ENCODE results near the gene CREBBP. TPM values are rescaled to one million over a fixed set of nuclear protein-coding genes. Genes with fewer than 3 reads are reported as not detected.

CREBBP gene
- polyA plus RNA-seq, 1 donor (not counting 4 experiments of a cell fraction or from before 2014, with no cell fraction given) = 5.0 TPM

GRCh38 chr16:3754772-3755171 lies 125.7 kb downstream of the CREBBP start:
- Histone ChIP-seq H3K27ac (ENCODE audit: control insufficient read depth, insufficient read depth, low read length) (no peak overlapping the region), H3K9ac (ENCODE audit: control insufficient read depth, extremely low read depth, insufficient read depth, low read length) (no peak overlapping the region), H3K9me1 (ENCODE audit: control insufficient read depth, extremely low read depth, insufficient read depth, low read length) (no peaks in the 10 kb centered on the region), H3K4me2 (ENCODE audit: control insufficient read depth, extremely low read depth, insufficient read depth, low read depth, low read length) (no peak overlapping the region), H3K4me1 (ENCODE audit: control insufficient read depth, extremely low read depth, insufficient read depth, low read length) (no peaks in the 10 kb centered on the region), H3K27me3 (ENCODE audit: control insufficient read depth, extremely low read depth, insufficient read depth, low read length) (no peaks in the 10 kb centered on the region), H3K79me2 (ENCODE audit: control insufficient read depth, insufficient read depth, low read length) (no peaks in the 10 kb centered on the region), H2AFZ (ENCODE audit: control insufficient read depth, low read length) (no peak overlapping the region), H3K36me3 (ENCODE audit: control insufficient read depth in 2 of 2, extremely low read depth in 1 of 2, insufficient read depth in 2 of 2, low read length in 2 of 2) (peaks cover 18 to 28% of the 10 kb centered on the region in 2 experiments), H3K4me3 (ENCODE audit: control insufficient read depth in 2 of 3, extremely low read depth in 1 of 3, insufficient read depth in 2 of 3, low read depth in 1 of 3, low read length in 3 of 3) (no peak overlapping the region), H3K9me3 (ENCODE audit: control insufficient read depth, low read depth, low read length) (no peaks in the 10 kb centered on the region), H4K20me1 (ENCODE audit: control insufficient read depth, extremely low read depth, insufficient read depth, low read length) (no peaks in the 10 kb centered on the region)
- dilution Hi-C loops (cut with MboI; ENCODE audit: extremely low pct_ligation_motif_present, low sequenced_read_pairs) = no loop called here
- DNase-seq (ENCODE audit: low read depth, low spot score) = no peak
- no peak for FAIRE-seq
- TF ChIP-seq CTCF (optimal IDR thresholded peaks at IDR 0.05 in 1 of 3, IDR thresholded peaks at IDR 0.05 in 1 of 3, conservative IDR thresholded peaks at IDR 0.05 in 1 of 3; ENCODE audit: extremely low read depth in 1 of 3, insufficient read depth in 2 of 3, low read length in 3 of 3) (no peak), EZH2 (IDR thresholded peaks at IDR 0.05; ENCODE audit: low read length) (no peak)

- H3K4me1 ChIP-seq (ENCODE audit: control insufficient read depth, extremely low read depth, insufficient read depth, low read length) = no peaks in the 10 kb centered on the region
- no peak for DNase-seq (ENCODE audit: low read depth, low spot score)
- no peaks in the 10 kb centered on the region for H3K79me2 ChIP-seq (ENCODE audit: control insufficient read depth, insufficient read depth, low read length)
- no peak overlapping the region for H3K9ac ChIP-seq (ENCODE audit: control insufficient read depth, extremely low read depth, insufficient read depth, low read length)
- H3K27me3 ChIP-seq (ENCODE audit: control insufficient read depth, extremely low read depth, insufficient read depth, low read length) = no peaks in the 10 kb centered on the region
- H2AFZ ChIP-seq (ENCODE audit: control insufficient read depth, low read length) = no peak overlapping the region
- H3K4me3 ChIP-seq (ENCODE audit: control insufficient read depth in 2 of 3, extremely low read depth in 1 of 3, insufficient read depth in 2 of 3, low read depth in 1 of 3, low read length in 3 of 3) = no peak overlapping the region
- H4K20me1 ChIP-seq (ENCODE audit: control insufficient read depth, extremely low read depth, insufficient read depth, low read length) = no peaks in the 10 kb centered on the region
- no peak for FAIRE-seq
- dilution Hi-C loops (cut with MboI; ENCODE audit: extremely low pct_ligation_motif_present, low sequenced_read_pairs) = no loop called here
- H3K4me2 ChIP-seq (ENCODE audit: control insufficient read depth, extremely low read depth, insufficient read depth, low read depth, low read length) = no peak overlapping the region
- no peaks in the 10 kb centered on the region for H3K9me3 ChIP-seq (ENCODE audit: control insufficient read depth, low read depth, low read length)
- no peak overlapping the region for H3K27ac ChIP-seq (ENCODE audit: control insufficient read depth, insufficient read depth, low read length)
- TF ChIP-seq EZH2 (IDR thresholded peaks at IDR 0.05; ENCODE audit: low read length) (no peak), CTCF (optimal IDR thresholded peaks at IDR 0.05 in 1 of 3, IDR thresholded peaks at IDR 0.05 in 1 of 3, conservative IDR thresholded peaks at IDR 0.05 in 1 of 3; ENCODE audit: extremely low read depth in 1 of 3, insufficient read depth in 2 of 3, low read length in 3 of 3) (no peak)
- H3K36me3 ChIP-seq (ENCODE audit: control insufficient read depth in 2 of 2, extremely low read depth in 1 of 2, insufficient read depth in 2 of 2, low read length in 2 of 2) = peaks cover 18 to 27% of the 10 kb centered on the region in 2 experiments
- H3K9me1 ChIP-seq (ENCODE audit: control insufficient read depth, extremely low read depth, insufficient read depth, low read length) = no peaks in the 10 kb centered on the region
Measured at GRCh38 chr16:3754081-3754703, 126.3 kb downstream of the CREBBP start.
